GM18909 (cell line): Measurements from ENCODE around the gene CRYZ.
"Not testable (repeated sequence)": the region's sequence is repeated elsewhere in the genome, so short reads cannot be mapped to it uniquely, and the experiment has no call there.

Source experiments
- ATAC-seq: cut with Tn5 transposase; IDR thresholded peaks from one replicate; pipeline ENCODE4 v1.9.1; 2021; ENCODE audit warnings: mild to moderate bottlenecking; ENCODE audit not compliant: unreplicated experiment, poor library complexity

Gene CRYZ, protein sequence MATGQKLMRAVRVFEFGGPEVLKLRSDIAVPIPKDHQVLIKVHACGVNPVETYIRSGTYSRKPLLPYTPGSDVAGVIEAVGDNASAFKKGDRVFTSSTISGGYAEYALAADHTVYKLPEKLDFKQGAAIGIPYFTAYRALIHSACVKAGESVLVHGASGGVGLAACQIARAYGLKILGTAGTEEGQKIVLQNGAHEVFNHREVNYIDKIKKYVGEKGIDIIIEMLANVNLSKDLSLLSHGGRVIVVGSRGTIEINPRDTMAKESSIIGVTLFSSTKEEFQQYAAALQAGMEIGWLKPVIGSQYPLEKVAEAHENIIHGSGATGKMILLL

GRCh38 chr1:74732960-74733603 is at the start of gene CRYZ, which contains the start of gene TYW3:
Gene CRYZ, minus strand, starts transcription at chr1:74733050. Its CDS starts 8,229 bp downstream, at chr1:74724821.
Gene TYW3, plus strand, starts transcription at chr1:74733152. Its CDS starts 93 bp downstream, at chr1:74733245.
- peak; percentile 81 for ATAC-seq

- ATAC-seq = no peak
Observed at GRCh38 chr1:74780594-74780993, 47.7 kb upstream of the CRYZ start.

DNA sequence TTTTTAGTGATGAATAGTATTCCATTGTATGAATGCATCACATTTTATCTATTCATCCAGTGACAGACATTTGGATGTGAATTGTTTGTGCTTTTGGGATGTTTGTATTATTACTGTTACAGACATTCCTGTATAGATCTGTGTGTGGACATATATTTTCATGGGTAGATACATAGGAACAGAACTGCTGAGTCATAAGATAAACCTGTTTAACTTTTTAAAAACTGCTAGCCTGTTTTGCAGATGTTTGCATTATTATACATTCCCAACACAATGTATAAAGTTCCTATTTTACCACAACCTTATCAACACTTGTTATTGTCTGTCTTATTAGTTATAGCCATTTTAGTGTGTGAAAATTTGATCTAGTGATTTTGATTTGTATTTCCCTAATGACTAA is 46.9 kb upstream of the CRYZ start:
- no peak for ATAC-seq

- ATAC-seq = no peak
Observed at GRCh38 chr1:74777525-74777924, 44.7 kb upstream of the CRYZ start.

GRCh38 chr1:74775735-74776134 is 42.9 kb upstream of the CRYZ start:
- no peak for ATAC-seq

GRCh38 chr1:74773582-74773981 is 40.7 kb upstream of the CRYZ start:
- no peak for ATAC-seq

DNA sequence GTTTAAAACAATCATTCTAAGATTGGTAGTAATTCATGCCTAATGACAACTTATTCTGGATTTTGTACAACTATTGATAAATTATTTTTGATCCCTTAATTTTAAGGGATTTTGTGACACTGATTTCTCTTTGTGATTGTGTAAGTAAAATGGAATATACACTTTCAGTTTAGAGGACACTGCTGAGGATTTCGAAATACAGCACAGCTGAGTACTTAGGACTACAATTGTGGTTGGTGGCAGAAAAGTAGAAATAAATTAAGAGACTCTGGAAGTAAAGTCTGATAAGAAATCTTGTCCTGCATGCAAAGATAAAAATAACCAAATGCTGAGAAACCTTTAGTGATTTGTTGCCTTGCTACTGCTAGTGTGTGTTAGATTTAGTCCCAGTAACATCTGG is 40.1 kb upstream of the CRYZ start:
- ATAC-seq = no peak

GRCh38 chr1:74771913-74772515 is 39.2 kb upstream of the CRYZ start:
- ATAC-seq = peak; percentile 75

- peak; percentile 60 for ATAC-seq
Observed at GRCh38 chr1:74767490-74767889, 34.6 kb upstream of the CRYZ start.

DNA sequence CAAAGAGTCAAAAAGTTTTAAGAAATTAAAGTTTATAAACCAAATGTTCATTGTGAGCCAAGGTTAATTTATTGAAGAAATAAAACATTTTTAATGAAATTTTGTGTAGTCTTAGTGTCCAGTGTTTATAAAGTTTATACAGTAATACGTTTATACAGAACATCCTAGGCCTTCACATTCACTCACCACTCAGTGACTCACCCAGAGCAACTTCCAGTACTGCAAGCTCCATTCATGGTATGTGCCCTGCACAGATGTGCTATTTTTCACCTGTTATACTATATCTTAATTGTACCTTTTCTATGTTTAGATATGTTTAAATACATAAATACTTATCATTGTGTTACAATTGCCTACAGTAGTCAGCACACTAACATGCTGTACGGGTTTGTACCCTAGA is 33.7 kb upstream of the CRYZ start:
- no peak for ATAC-seq

DNA sequence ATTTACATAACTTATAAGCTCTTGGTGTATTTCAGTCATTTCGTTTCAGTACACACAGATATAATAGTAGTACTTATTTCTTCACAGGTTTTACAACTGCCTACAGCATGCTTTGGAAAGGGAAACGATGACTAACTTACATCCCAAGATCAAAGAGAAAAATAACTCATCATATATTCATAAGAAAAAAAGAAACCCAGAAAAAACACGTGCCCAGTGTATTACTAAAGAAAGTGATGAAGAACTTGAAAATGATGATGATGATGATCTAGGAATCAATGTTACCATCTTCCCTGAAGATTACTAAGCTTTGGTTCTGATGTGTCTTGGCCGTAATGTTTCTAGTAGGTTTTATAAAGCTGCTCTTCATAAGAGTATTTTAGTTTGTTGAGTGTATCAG is 31.0 kb upstream of the CRYZ start:
- no peak for ATAC-seq

DNA sequence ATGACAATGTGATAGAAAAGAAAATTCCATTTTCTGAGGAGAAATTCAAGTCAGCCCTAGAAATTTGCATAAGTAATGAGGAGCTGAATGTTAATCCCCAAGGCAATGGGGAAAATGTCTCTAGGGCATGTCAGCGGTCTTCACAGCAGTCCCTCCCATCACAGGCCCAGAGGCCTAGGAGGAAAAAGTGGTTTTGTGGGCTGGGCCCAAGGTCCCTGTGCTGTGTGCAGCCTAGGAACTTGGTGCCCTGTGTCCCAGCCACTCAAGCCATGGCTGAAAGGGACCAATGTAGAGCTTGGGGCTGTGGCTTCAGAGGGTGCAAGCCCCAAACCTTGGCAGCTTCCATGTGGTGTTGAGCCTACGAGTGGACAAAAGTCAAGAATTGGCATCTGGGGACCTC is 23.8 kb upstream of the CRYZ start:
- ATAC-seq = not testable (repeated sequence)

DNA sequence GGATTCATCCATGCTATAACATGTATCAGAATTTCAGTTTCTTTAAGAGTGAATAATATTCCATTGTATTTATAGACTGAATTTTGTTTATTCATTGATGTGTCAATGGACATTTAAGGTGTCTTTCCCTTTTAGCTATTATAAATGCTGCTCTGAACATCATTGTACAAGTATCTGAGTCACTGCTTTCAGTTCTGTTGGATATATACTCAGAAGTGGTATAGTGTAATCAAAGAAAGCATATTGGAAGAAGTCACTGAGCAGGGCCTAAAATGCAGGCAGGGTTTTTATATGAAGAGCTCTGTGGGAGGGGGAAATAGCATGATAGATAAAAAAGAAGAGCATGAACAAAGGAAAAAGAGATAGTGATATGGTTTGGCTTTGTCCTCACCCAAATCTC is 22.6 kb upstream of the CRYZ start:
- ATAC-seq = no peak

DNA sequence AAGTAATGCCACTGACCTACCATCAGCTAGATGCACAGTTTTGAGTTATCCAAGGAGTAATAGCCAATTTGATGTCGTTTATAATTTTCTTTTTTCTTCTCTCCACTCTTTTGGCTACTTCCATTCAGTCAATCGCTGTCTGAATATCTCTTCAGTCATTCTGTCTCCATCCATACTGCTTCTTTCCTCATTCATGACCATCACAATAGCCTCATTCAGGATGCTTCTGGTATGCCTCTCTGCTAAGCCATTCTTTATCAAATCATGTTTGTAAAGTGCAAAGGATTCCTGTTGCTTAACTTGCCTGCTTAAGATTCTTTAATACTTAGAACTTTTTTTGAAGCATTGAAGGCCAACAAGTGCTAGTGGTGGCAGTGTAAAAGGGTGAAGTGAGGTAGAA is 20.3 kb upstream of the CRYZ start:
- no peak for ATAC-seq

GRCh38 chr1:74748960-74749359 is 16.1 kb upstream of the CRYZ start:
- peak; percentile 94 for ATAC-seq

DNA sequence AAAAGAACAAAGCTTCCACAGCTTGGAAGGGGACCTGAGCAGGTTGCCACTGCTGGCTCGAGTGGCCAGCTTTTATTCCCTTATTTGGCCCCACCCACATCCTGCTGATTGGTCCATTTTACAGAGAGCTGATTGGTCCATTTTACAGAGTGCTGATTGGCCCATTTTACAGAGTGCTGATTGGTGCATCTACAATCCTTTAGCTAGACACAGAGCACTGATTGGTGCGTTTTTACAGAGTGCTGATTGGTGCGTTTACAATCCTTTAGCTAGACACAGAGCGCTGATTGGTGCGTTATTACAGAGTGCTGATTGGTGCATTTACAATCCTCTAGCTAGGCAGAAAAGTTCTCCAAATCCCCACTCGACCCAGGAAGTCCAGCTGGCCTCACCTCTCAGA is 12.4 kb upstream of the CRYZ start:
- ATAC-seq = not testable (repeated sequence)

DNA sequence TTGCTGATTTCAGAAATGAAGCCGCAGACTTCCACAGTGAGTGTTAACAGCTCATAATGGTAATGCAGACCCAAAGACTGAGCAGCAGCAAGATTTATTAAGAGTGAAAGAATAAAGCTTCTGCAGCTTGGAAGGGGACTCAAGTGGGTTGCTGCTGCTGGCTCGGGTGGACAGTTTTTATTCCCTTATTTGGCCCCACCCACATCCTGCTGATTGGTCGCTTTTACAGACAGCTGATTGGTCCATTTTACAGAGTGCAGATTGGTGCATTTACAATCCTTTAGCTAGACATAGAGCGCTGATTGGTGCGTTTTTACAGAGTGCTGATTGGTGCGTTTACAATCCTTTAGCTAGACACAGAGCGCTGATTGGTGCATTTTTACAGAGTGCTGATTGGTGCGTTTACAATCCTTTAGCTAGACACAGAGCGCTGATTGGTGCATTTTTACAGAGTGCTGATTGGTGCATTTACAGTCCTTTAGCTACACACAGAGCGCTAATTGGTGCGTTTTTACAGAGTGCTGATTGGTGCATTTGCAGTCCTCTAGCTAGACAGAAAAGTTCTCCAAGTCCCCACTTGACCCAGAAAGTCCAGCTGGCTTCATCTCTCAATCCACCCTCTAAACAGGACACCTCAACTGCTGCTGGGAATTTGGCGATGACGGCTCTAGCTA is 7.6 kb upstream of the CRYZ start:
- ATAC-seq = not testable (repeated sequence)

DNA sequence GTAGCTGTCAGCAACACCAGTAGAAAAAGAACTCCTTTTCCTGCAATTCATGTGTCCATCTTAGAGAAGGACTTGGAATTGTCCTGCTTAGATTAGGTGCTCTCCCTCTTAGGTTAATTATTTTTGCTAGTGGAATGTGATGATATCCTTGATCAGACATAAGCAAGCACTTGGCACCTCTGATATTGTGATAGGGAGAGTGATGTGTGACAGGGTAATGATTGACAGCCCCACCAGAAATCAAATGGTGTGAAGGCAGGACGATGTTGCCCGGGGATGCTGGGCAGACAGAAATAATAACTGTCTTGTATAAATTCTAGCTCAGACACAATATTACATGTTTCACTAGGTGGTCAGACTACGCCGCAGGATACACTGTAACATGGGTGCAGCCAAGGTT is 4.5 kb upstream of the CRYZ start:
- ATAC-seq = no peak

GRCh38 chr1:74733604-74734484 is 994 bp upstream of the CRYZ start:
- peak; percentile 62 for ATAC-seq
